ENCODE measurements around the gene TRNAU1AP.
"Not testable (repeated sequence)": the region's sequence is repeated elsewhere in the genome, so short reads cannot be mapped to it uniquely, and the experiment has no call there.

Gene TRNAU1AP

GRCh38 chr1:28521502-28522164 is 31.3 kb upstream of the TRNAU1AP start:
- DNase-seq (ENCODE audit: low read depth in 2 of 2), result no peak

GRCh38 chr1:28522537-28522936 is 30.3 kb upstream of the TRNAU1AP start:
- not testable (repeated sequence) for DNase-seq (ENCODE audit: low read depth in 2 of 2)

GRCh38 chr1:28525002-28525642 is 27.8 kb upstream of the TRNAU1AP start:
- not testable (repeated sequence) for DNase-seq (ENCODE audit: low read depth in 2 of 2)

- DNase-seq (ENCODE audit: low read depth in 2 of 2), result no peak
These were observed 26.0 kb upstream of the TRNAU1AP start for GRCh38 chr1:28526886-28527285.

- DNase-seq (ENCODE audit: low read depth in 2 of 2), result no peak
These were observed 22.4 kb upstream of the TRNAU1AP start for GRCh38 chr1:28530456-28530855.

GRCh38 chr1:28534671-28535070 is 18.2 kb upstream of the TRNAU1AP start:
- no peak for DNase-seq (ENCODE audit: low read depth in 2 of 2)

GRCh38 chr1:28535180-28535579 is 17.7 kb upstream of the TRNAU1AP start:
- DNase-seq (ENCODE audit: low read depth in 2 of 2), result no peak

- DNase-seq (ENCODE audit: low read depth in 2 of 2), result no peak
These were observed 15.3 kb upstream of the TRNAU1AP start for GRCh38 chr1:28537457-28538199.

- DNase-seq (ENCODE audit: low read depth in 2 of 2), result no peak
These were observed 14.6 kb upstream of the TRNAU1AP start for GRCh38 chr1:28538286-28538685.

GRCh38 chr1:28540651-28541050 is 12.2 kb upstream of the TRNAU1AP start:
- DNase-seq (ENCODE audit: low read depth in 2 of 2), result no peak

GRCh38 chr1:28541414-28542015 is 11.4 kb upstream of the TRNAU1AP start:
- DNase-seq (ENCODE audit: low read depth in 2 of 2), result not testable (repeated sequence)

- no peak for DNase-seq (ENCODE audit: low read depth in 2 of 2)
These were observed 7.6 kb upstream of the TRNAU1AP start for GRCh38 chr1:28545246-28545628.

- DNase-seq (ENCODE audit: low read depth in 2 of 2), result no peak
These were observed 4.6 kb upstream of the TRNAU1AP start for GRCh38 chr1:28548318-28548717.

- no peak for DNase-seq (ENCODE audit: low read depth in 2 of 2)
These were observed 1.5 kb upstream of the TRNAU1AP start for GRCh38 chr1:28551381-28551780.

- DNase-seq (ENCODE audit: low read depth in 2 of 2), result no peak
These were observed 8.0 kb downstream of the TRNAU1AP start for GRCh38 chr1:28560886-28561285.

GRCh38 chr1:28564310-28564709 is 11.4 kb downstream of the TRNAU1AP start:
- DNase-seq (ENCODE audit: low read depth in 2 of 2), result no peak

GRCh38 chr1:28565040-28565439 is 12.2 kb downstream of the TRNAU1AP start:
- no peak for DNase-seq (ENCODE audit: low read depth in 2 of 2)

- no peak for DNase-seq (ENCODE audit: low read depth in 2 of 2)
These were observed 12.8 kb downstream of the TRNAU1AP start for GRCh38 chr1:28565726-28566125.

- no peak for DNase-seq (ENCODE audit: low read depth in 2 of 2)
These were observed 14.0 kb downstream of the TRNAU1AP start for GRCh38 chr1:28566931-28567330.

GRCh38 chr1:28571911-28572310 is 19.0 kb downstream of the TRNAU1AP start:
- DNase-seq (ENCODE audit: low read depth in 2 of 2), result no peak

- DNase-seq (ENCODE audit: low read depth in 2 of 2), result not testable (repeated sequence)
These were observed 20.0 kb downstream of the TRNAU1AP start for GRCh38 chr1:28572891-28573290.

GRCh38 chr1:28573564-28573963 is 20.7 kb downstream of the TRNAU1AP start:
- no peak for DNase-seq (ENCODE audit: low read depth in 2 of 2)
